Activated CD4-positive, CD25-positive, alpha-beta regulatory T cell treated with anti-CD3 and anti-CD28 coated beads, Interleukin-2, amount 50 U/mL, for 16 hours (primary cell): ENCODE measurements around the gene CATSPER3.

Experiments used
- DNase-seq: peaks from one replicate; pipeline ENCODE4 v3.0.0-alpha.2; 2020; ENCODE audit warnings: low read depth, low spot score

CATSPER3 gene

DNA sequence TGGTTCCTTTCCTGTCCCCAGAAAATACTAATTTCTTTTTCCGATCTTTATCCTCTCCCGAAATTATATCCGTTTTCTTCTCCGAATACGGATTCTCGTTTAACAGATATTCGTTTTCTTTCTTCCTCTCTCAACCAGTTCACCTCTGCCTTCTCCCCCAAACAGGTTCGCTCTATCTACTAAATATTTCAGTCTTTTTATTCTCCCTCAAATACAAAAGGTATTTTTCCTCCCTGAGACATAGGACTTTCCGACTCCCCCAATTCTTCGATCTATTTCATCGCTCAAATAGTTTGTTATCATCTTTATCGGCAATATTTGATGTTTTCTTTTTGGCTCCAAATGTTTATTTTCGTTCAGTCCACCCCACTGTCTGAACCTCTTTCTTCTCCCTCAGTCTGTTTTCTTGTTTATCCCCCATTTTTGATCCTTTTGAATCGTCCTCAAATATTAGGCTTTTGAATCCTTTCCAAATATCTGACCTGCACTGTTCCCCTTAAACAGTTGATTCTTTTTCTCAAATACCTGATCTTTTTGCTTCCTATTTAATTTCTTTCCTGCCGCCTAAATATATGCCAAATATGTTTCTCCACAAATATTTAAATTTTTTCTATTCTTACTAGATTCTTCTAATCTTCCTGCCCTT is 61.9 kb downstream of the CATSPER3 start:
- no peak for DNase-seq

DNA sequence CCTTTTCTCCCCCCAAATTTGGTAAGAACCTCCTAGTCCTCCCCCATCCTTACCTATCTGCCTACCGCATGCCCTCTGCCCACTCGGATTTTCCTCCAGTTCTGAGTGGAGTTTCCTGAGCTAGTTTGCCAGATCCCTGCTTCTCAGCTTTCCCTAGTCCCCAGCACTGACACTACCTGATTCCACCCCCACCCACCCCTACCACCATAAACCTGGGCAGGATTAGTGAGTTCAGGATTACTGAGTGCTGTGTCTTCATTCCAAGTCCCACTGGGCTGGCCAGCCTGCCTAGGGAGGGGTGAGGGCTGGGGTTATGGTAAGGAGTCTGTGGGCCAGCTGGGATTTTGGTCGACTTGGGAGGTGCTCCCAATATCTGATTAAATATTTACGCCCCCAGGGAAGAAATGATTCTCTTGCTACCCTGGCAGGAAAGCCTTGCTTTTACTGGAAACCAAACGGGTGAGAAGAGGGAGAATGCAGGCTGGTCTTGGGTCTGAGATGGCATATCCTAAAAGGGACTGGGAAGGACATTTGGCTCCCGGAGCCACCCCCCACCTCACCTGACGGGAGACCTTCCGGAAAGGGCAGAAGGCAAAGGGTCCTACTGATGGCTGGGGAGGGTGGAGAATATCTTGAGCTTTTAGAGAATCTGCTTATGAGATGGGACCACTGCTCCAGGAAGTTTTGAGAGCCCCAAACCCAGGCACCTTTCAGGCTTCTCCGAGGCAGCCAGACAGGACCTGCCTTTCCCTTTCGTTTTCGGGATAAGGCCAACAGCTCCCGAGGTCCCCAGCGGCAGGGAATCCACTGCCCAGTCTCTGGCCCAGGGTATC is 62.6 kb downstream of the CATSPER3 start:
- no peak for DNase-seq

GRCh38 chr5:135030956-135031812 is 63.5 kb downstream of the CATSPER3 start:
- DNase-seq, result no peak

DNA sequence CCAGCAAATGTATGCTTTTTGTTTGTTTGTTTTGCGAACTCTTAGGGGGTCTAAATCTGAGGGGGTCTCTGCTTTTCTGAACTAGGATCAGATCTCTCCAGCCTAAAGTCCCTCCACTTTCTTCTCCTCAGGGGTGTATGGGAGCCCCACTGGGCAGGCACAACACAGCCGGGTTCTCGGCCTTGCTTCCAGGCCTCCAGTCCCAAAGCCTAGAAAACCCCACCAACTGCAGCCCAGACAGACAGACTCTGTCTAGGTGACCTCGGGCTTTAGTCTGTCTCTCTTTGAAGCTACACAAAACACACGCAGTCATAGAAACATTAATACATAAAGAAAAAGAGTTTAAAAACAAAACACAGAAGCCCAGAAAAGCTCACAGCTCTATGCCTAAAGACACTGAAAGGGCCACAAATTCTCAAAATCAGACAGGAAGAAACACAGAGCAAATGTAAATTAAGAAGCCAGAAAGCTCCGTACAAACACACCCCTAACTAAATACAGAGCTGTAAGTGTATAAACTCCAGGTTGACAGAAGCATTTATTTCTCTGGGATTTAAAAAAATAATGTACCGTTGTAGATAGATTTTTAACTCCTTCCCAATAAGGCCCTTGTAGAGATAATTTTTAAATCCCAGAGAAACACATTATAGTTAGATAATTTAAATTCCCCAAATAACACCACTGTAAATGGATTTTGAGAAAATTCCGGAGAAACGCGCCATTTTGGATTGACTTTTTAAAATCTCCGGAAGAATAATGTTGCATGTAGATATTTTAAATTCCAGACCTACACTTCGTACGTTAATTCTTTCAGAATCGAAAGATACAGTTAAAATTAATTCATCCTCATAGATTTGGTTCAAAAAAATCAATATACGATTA is 64.3 kb downstream of the CATSPER3 start:
- DNase-seq, result no peak

GRCh38 chr5:135032695-135032998 is 64.9 kb downstream of the CATSPER3 start:
- DNase-seq, result no peak

GRCh38 chr5:135032999-135033861 is 65.5 kb downstream of the CATSPER3 start:
- no peak for DNase-seq

DNA sequence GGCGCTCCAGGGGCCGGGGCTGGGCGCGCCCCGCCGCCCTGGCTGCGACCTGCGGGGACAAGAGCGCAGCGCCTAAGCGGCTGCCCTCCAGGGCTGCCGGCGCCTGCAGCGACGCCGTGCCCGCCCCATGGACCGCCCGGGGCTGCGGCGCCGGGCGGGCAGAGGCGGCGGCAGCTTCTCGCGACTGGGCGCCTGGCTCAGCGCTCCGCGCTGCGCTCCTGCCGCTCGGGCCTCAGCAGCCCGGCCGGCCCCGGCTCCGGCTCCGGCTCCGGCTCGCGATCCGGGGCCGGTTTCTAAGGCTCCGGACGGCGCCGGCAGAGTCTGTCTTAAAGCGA is 66.2 kb downstream of the CATSPER3 start, which contains the start of gene PITX1:
TSS of gene PITX1 (minus strand) at position 328 of the 335 bp plus-strand sequence. CDS start 347 bp downstream, outside the sequence.
- DNase-seq, result no peak

DNA sequence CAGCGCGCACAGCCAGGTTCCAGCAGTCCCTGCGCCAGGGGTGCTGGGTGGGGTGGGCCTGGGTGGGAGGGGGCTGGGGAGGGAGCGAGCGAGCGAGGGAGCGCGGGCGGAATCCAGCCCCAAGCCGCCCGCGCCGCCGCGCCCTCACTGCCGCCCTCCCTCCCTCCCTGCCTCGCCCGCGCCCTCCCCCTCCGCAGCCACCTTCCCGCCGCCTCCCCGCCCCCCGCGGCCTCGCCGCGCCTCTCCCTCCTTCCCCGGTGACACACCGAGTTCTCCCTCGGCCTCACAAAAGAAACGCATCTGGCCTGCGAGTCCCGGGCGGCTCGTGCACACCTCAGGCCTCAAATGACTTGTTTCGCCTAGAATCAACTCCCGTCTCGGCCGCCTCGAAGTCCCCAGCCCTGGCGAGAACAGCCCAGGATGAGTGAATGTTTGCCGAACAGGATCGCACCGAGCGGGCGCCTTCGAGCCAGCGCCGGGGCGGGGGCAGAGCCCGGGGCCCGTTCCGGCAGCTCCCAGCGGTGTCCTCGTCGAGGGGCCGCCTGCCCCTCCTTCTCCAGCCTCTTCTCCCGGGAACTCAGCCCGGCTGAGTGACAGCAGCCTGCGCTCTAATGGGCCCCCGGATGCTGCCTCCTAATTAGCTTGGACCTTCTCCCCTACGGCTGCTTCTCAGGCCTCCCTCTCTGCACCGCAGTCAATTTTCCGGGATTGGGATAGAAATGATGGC is 66.7 kb downstream of the CATSPER3 start:
- DNase-seq, result no peak

GRCh38 chr5:135034963-135035677 is 67.4 kb downstream of the CATSPER3 start:
- no peak for DNase-seq

- DNase-seq, result no peak
Measured at GRCh38 chr5:135035678-135036030, 67.9 kb downstream of the CATSPER3 start.

DNA sequence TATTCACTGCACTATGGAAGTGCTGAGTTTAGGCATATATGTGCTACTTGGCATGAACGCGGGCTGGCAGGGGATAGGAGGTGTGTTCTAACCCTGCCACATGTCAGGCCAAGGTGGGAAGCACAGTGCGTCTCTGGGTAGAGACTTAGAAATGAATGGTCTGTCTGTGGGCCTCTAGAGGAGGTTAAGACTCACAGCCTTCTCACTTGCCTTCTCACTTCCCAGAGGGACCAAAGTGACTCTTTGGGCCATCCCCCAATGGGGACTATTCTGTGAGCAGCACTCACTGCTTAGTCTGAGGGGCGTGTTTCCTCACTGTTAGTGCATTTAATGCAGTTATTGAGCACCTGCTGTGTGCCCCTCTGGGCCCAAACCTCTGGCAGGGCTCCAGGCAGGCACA is 68.7 kb downstream of the CATSPER3 start:
- DNase-seq, result no peak

GRCh38 chr5:135037519-135038204 is 70.0 kb downstream of the CATSPER3 start:
- DNase-seq, result no peak

DNA sequence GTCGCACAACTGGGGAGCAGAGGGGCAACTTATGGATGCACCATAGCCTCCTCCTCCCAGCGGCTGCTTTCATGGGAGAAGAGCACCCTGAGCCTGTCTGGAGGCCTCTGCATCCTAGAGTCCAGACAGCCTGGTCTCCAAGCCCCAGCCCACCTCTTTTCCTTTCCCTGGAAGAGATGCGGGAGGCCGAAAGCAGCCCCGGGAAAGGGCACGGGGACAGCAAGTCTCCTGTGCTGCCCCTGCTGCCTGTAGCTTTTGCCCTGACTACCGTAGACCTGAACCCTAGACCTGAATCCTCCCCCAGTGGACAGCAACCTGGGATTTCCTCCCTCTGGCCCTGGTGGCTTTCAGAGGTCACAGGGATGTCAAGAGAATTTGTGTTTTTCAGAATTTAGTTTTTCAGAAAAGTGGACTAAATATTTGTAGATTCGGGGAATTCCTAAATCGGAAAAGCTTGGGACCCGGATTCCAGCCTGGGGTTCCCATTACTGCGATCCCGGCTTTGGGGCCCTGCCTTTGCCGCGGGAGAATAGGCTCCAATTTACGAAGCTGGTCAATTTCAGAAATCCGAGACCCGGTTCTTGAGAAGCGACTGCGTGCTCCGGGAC is 70.6 kb downstream of the CATSPER3 start:
- no peak for DNase-seq

DNA sequence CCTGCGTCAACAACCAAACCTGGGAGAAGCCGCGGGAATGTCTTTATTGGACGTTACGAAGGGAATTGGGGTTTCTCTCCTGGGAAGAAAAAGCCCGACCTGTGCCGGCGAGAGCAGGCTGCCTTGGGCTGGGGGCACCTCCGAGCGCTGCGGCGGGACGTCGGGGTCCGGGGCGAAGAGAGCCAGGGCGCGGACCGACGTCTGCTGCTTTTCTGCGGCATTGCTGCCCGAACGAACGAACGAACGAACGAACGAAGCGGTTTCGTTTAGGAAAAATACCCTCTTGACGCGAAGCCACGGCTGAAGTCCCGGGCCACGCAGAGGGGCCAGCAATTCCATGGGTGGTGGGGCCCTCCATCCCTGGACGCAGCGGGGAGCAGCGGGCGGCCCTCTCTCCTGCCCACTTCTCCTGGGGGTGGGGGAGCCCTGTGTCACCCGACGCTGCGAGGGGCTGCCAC is 71.1 kb downstream of the CATSPER3 start:
- DNase-seq, result no peak

- DNase-seq, result no peak
Measured at GRCh38 chr5:135039271-135040033, 71.7 kb downstream of the CATSPER3 start.

DNA sequence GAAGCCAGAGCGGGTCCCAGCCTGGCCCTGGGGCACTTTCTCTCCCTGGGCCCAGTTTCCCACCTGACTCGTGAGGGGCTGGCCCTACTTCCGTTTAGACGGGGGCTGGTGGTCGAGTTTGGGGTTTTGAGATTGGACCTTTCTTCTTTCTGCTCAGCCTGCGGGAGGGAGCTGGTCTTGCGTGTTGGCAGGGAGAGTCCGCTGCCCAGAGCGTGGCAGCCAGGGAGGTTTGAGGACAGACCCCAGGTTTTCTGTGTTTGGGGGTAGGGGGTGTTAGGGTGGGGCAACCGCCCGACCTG is 72.3 kb downstream of the CATSPER3 start:
- no peak for DNase-seq

DNA sequence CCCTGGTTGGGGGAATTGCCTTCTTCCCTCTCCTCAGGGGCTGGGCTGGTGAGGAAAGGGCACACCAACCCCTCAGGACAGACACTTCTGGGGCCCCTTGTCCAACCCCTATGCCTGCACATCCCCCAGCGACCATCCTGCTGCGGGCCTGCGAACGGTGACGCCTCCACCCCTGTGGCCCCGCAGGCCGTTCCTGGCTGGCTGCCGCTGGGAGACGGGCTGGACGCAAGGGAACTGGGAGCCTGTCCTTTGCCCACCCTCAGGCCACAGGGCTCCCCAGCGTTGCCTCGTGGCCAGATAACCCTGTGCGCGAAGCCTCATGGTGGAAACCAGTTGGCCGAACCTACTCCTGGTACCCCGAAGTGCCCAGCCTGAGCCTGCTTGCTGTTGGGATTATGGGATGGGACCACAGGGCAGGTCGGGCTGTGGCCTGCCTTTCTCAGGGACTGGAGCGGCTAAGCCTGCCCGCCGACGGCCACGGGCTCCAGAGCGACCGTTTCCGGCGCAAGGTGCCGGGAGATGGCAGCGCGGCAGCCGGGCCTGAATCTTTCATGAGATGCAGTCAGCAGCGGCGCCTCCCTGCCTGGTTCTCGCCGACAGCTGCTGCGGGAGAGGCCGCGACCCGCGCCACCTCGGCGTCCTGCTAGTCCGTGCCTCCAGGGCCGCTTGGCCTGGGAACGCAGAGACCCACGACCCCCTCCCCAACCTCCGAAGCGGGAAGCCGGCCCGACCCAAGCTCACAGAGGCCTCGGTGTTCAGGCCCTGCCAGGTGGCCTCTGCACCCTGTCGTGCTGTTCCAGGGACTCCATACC is 72.8 kb downstream of the CATSPER3 start:
- no peak for DNase-seq
